WTC11 (cell line): Measurements from ENCODE around the gene GSTP1. TPM values are rescaled to one million over a fixed set of nuclear protein-coding genes. Genes with fewer than 3 reads are reported as not detected.

Experiments used
- ATAC-seq: fragments of 200-7000 bp; cut with Tn5 transposase; 2 replicates; pipeline ENCODE4 v1.10.0; 2021; ENCODE audit warnings: mild to moderate bottlenecking, moderate library complexity
- CTCF ChIA-PET: fragments of 300-600 bp; sonication (Branson Sonifier 250); formaldehyde crosslinking; loops from one replicate; lab custom pipeline; 2021; ENCODE audit warnings: antibody characterized with exemption; lab: Charles Lee
- POLR2A ChIA-PET: fragments of 350-600 bp; sonication (Branson Sonifier 250); formaldehyde crosslinking; loops from one replicate; lab custom pipeline; 2021; ENCODE audit warnings: antibody characterized with exemption; lab: Charles Lee
- DNase-seq: peaks from one replicate; pipeline ENCODE4 v3.0.0; 2021; ENCODE audit warnings: low spot score
- H3K27ac Mint-ChIP-seq: 2 replicates; pipeline ENCODE4 v1.8.0; 2021; ENCODE audit warnings: mixed read lengths
- H3K27me3 Mint-ChIP-seq: 2 replicates; pipeline ENCODE4 v1.8.0; 2021; ENCODE audit warnings: low read depth, mild to moderate bottlenecking, moderate library complexity, mixed read lengths
- H3K36me3 Mint-ChIP-seq: 2 replicates; pipeline ENCODE4 v1.8.0; 2021; ENCODE audit warnings: mixed read lengths
- H3K4me1 Mint-ChIP-seq: 2 replicates; pipeline ENCODE4 v1.8.0; 2022; ENCODE audit warnings: mixed read lengths
- H3K4me3 Mint-ChIP-seq: 2 replicates; pipeline ENCODE4 v1.8.0; 2021; ENCODE audit warnings: mild to moderate bottlenecking, moderate library complexity, mixed read lengths
- H3K9me3 Mint-ChIP-seq: 2 replicates; pipeline ENCODE4 v1.8.0; 2021; ENCODE audit warnings: mixed read lengths
- CREM ChIP-seq: sonication (generic); formaldehyde crosslinking; IDR thresholded peaks from 2 replicates; pipeline ENCODE4 v1.8.1; 2022; ENCODE audit warnings: mild to moderate bottlenecking, missing genetic modification reagents, moderate library complexity
- ETV6 ChIP-seq: sonication (generic); formaldehyde crosslinking; IDR thresholded peaks from 2 replicates; pipeline ENCODE4 v1.8.1; 2022; ENCODE audit warnings: mild to moderate bottlenecking, missing genetic modification reagents
- FOXJ3 ChIP-seq: sonication (generic); formaldehyde crosslinking; IDR thresholded peaks from 2 replicates; pipeline ENCODE4 v1.9.0; 2021; ENCODE audit warnings: missing genetic modification reagents, mild to moderate bottlenecking, borderline replicate concordance
- IRF2 ChIP-seq: sonication (generic); formaldehyde crosslinking; IDR thresholded peaks from 2 replicates; pipeline ENCODE4 v1.8.0; 2022; ENCODE audit warnings: low read depth, missing genetic modification reagents, borderline replicate concordance
- KAT7 ChIP-seq: sonication (generic); formaldehyde crosslinking; IDR thresholded peaks from 2 replicates; pipeline ENCODE4 v1.8.1; 2023; ENCODE audit warnings: missing genetic modification reagents, mild to moderate bottlenecking, borderline replicate concordance
- NR2C2 ChIP-seq: sonication (generic); formaldehyde crosslinking; IDR thresholded peaks from 2 replicates; pipeline ENCODE4 v1.8.0; 2022; ENCODE audit warnings: mild to moderate bottlenecking, missing genetic modification reagents
- NR3C1 ChIP-seq: sonication (generic); formaldehyde crosslinking; conservative IDR thresholded peaks from 2 replicates; pipeline ENCODE4 v1.8.1; 2023; ENCODE audit warnings: low read depth, mild to moderate bottlenecking, missing genetic modification reagents
- OVOL2 ChIP-seq: fragments of 250-450 bp; sonication (Bioruptor Pico); IDR thresholded peaks from 2 replicates; pipeline ENCODE4 v1.9.0; 2021; ENCODE audit warnings: mild to moderate bottlenecking, borderline replicate concordance
- SMAD4 ChIP-seq: sonication (generic); formaldehyde crosslinking; IDR thresholded peaks from 2 replicates; pipeline ENCODE4 v1.8.0; 2022; ENCODE audit warnings: mild to moderate bottlenecking, missing genetic modification reagents
- ZNF121 ChIP-seq: sonication (generic); formaldehyde crosslinking; IDR thresholded peaks from 2 replicates; pipeline ENCODE4 v1.8.0; 2023; ENCODE audit warnings: missing genetic modification reagents
- ZNF317 ChIP-seq: sonication (generic); formaldehyde crosslinking; IDR thresholded peaks from 2 replicates; pipeline ENCODE4 v1.8.1; 2023; ENCODE audit warnings: low read depth, mild to moderate bottlenecking, moderate library complexity, missing genetic modification reagents, borderline replicate concordance
- ZNF671 ChIP-seq: fragments of 250-450 bp; sonication (Bioruptor Pico); IDR thresholded peaks from 2 replicates; pipeline ENCODE4 v1.8.0; 2021; ENCODE audit warnings: mild to moderate bottlenecking
- total RNA-seq: library from RNA; stranded (reverse); gene quantifications from 3 replicates; pipeline ENCODE4 v1.2.3, GENCODE V29; 2021
- TF ChIP-seq, protein P1 (sequence below): sonication (generic); formaldehyde crosslinking; IDR thresholded peaks from 2 replicates; pipeline ENCODE4 v1.8.0; 2022; ENCODE audit warnings: missing genetic modification reagents
- TF ChIP-seq, protein P2 (sequence below): sonication (generic); formaldehyde crosslinking; IDR thresholded peaks from 2 replicates; pipeline ENCODE4 v1.8.1; 2022; ENCODE audit warnings: missing genetic modification reagents, borderline replicate concordance
- TF ChIP-seq, protein P3 (sequence below): sonication (generic); formaldehyde crosslinking; IDR thresholded peaks from 2 replicates; pipeline ENCODE4 v1.8.1; 2023; ENCODE audit warnings: mild to moderate bottlenecking, missing genetic modification reagents
- TF ChIP-seq, protein P4 (sequence below): sonication (generic); formaldehyde crosslinking; conservative IDR thresholded peaks from 2 replicates; pipeline ENCODE4 v1.8.1; 2022; ENCODE audit warnings: mild to moderate bottlenecking, missing genetic modification reagents
- TF ChIP-seq, protein P5 (sequence below): sonication (generic); formaldehyde crosslinking; conservative IDR thresholded peaks from 2 replicates; pipeline ENCODE4 v1.8.1; 2023; ENCODE audit warnings: mild to moderate bottlenecking, low read depth, missing genetic modification reagents, moderate library complexity

GSTP1 gene
- total RNA-seq, 1 experiment from 2014 or later, result 1,452 TPM

DNA sequence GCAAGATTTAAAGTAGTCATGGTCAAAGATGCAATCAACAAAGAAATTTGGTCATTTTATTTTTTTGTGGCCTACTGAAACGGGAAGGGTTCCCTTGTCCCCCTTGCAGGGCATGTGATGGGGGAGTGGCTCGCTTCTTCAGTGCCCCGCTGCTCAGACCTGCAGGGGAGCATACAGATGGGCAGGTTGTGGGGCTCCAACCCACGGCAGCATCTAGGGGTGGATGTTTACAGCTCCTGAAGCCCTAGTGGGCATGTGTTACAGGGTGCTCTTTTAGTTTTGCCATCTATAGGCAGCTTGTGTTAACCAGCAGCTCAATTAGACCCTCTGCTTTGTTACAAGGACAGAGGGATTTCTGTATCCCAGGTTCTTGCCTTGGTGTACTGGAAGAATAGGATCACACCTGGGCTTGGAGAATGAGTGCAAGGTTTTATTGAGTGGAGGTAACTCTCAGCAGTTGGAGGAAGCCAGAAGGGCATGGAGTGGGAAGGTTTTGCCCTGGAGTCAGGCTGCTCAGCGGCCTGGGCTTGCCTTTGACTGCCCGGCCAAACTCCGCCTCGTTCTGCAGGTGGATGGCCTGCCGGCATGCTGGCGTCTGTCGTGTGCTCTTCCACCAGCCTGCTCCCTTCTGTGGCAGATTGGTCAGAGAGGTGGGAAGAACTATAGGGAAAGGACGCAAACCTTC, 9.4 kb downstream of the GSTP1 start:
- ChIA-PET POLR2A (no interaction called here), CTCF (interaction anchor here (0.8 to 2.5 kb wide), 4 partner anchors 9 to 21 kb away, joined by 3 to 14 read pairs (median 4); partner anchors contain the start of gene GSTP1)
- DNase-seq (no peak), ATAC-seq (peak; percentile 53)
- no peak for TF ChIP-seq FOXJ3 (CRISPR knock-in tag)
- TF ChIP-seq, protein P1, sequence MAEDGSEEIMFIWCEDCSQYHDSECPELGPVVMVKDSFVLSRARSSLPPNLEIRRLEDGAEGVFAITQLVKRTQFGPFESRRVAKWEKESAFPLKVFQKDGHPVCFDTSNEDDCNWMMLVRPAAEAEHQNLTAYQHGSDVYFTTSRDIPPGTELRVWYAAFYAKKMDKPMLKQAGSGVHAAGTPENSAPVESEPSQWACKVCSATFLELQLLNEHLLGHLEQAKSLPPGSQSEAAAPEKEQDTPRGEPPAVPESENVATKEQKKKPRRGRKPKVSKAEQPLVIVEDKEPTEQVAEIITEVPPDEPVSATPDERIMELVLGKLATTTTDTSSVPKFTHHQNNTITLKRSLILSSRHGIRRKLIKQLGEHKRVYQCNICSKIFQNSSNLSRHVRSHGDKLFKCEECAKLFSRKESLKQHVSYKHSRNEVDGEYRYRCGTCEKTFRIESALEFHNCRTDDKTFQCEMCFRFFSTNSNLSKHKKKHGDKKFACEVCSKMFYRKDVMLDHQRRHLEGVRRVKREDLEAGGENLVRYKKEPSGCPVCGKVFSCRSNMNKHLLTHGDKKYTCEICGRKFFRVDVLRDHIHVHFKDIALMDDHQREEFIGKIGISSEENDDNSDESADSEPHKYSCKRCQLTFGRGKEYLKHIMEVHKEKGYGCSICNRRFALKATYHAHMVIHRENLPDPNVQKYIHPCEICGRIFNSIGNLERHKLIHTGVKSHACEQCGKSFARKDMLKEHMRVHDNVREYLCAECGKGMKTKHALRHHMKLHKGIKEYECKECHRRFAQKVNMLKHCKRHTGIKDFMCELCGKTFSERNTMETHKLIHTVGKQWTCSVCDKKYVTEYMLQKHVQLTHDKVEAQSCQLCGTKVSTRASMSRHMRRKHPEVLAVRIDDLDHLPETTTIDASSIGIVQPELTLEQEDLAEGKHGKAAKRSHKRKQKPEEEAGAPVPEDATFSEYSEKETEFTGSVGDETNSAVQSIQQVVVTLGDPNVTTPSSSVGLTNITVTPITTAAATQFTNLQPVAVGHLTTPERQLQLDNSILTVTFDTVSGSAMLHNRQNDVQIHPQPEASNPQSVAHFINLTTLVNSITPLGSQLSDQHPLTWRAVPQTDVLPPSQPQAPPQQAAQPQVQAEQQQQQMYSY, result no peak
- no peak for TF ChIP-seq ZNF671 (CRISPR knock-in tag)
- TF ChIP-seq ZNF121, result no peak
- TF ChIP-seq, protein P2, sequence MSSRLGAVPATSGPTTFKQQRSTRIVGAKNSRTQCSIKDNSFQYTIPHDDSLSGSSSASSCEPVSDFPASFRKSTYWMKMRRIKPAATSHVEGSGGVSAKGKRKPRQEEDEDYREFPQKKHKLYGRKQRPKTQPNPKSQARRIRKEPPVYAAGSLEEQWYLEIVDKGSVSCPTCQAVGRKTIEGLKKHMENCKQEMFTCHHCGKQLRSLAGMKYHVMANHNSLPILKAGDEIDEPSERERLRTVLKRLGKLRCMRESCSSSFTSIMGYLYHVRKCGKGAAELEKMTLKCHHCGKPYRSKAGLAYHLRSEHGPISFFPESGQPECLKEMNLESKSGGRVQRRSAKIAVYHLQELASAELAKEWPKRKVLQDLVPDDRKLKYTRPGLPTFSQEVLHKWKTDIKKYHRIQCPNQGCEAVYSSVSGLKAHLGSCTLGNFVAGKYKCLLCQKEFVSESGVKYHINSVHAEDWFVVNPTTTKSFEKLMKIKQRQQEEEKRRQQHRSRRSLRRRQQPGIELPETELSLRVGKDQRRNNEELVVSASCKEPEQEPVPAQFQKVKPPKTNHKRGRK (CRISPR knock-in tag), result no peak
- no peak for TF ChIP-seq KAT7
- no peak for TF ChIP-seq SMAD4 (CRISPR knock-in tag)
- TF ChIP-seq, protein P3, sequence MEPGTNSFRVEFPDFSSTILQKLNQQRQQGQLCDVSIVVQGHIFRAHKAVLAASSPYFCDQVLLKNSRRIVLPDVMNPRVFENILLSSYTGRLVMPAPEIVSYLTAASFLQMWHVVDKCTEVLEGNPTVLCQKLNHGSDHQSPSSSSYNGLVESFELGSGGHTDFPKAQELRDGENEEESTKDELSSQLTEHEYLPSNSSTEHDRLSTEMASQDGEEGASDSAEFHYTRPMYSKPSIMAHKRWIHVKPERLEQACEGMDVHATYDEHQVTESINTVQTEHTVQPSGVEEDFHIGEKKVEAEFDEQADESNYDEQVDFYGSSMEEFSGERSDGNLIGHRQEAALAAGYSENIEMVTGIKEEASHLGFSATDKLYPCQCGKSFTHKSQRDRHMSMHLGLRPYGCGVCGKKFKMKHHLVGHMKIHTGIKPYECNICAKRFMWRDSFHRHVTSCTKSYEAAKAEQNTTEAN (CRISPR knock-in tag), result no peak
- TF ChIP-seq, protein P4, sequence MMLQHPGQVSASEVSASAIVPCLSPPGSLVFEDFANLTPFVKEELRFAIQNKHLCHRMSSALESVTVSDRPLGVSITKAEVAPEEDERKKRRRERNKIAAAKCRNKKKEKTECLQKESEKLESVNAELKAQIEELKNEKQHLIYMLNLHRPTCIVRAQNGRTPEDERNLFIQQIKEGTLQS, result no peak
- TF ChIP-seq OVOL2 (CRISPR knock-in tag), result no peak
- TF ChIP-seq IRF2 (CRISPR knock-in tag), result no peak
- TF ChIP-seq NR3C1 (CRISPR knock-in tag), result no peak
- no peak for TF ChIP-seq ETV6
- TF ChIP-seq NR2C2 (CRISPR knock-in tag), result no peak
- TF ChIP-seq, protein P5, sequence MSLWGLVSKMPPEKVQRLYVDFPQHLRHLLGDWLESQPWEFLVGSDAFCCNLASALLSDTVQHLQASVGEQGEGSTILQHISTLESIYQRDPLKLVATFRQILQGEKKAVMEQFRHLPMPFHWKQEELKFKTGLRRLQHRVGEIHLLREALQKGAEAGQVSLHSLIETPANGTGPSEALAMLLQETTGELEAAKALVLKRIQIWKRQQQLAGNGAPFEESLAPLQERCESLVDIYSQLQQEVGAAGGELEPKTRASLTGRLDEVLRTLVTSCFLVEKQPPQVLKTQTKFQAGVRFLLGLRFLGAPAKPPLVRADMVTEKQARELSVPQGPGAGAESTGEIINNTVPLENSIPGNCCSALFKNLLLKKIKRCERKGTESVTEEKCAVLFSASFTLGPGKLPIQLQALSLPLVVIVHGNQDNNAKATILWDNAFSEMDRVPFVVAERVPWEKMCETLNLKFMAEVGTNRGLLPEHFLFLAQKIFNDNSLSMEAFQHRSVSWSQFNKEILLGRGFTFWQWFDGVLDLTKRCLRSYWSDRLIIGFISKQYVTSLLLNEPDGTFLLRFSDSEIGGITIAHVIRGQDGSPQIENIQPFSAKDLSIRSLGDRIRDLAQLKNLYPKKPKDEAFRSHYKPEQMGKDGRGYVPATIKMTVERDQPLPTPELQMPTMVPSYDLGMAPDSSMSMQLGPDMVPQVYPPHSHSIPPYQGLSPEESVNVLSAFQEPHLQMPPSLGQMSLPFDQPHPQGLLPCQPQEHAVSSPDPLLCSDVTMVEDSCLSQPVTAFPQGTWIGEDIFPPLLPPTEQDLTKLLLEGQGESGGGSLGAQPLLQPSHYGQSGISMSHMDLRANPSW (CRISPR knock-in tag), result no peak
- no peak for TF ChIP-seq ZNF317 (CRISPR knock-in tag)
- TF ChIP-seq CREM (CRISPR knock-in tag), result no peak
- no peak overlapping the region for H3K27ac Mint-ChIP-seq
- H3K27me3 Mint-ChIP-seq, result peaks cover 5% of the 10 kb centered on the region
- no peak overlapping the region for H3K4me3 Mint-ChIP-seq
- H3K9me3 Mint-ChIP-seq, result peaks cover 14% of the 10 kb centered on the region
- H3K4me1 Mint-ChIP-seq, result peaks cover 14% of the 10 kb centered on the region
- H3K36me3 Mint-ChIP-seq, result peaks cover 15% of the 10 kb centered on the region
